Lower leg skin (tissue), 3 donors: ENCODE results near the gene RASSF10.

Experiments used
- POLR2A ChIP-seq, 2 donors: fragments of 450-650 bp; IDR thresholded peaks; one replicate each; pipeline ENCODE4 v1.6.1; 2016 to 2017; ENCODE audit warnings: antibody characterized with exemption in 2 of 2, mild to moderate bottlenecking in 1 of 2, moderate library complexity in 1 of 2
- TF ChIP-seq, protein P1 (sequence below), 3 donors: fragments of 450-650 bp; IDR thresholded peaks; one replicate each; pipeline ENCODE4 v1.5.1; 2016; ENCODE audit warnings: antibody characterized with exemption in 3 of 3, mild to moderate bottlenecking in 3 of 3, moderate library complexity in 2 of 3

DNA sequence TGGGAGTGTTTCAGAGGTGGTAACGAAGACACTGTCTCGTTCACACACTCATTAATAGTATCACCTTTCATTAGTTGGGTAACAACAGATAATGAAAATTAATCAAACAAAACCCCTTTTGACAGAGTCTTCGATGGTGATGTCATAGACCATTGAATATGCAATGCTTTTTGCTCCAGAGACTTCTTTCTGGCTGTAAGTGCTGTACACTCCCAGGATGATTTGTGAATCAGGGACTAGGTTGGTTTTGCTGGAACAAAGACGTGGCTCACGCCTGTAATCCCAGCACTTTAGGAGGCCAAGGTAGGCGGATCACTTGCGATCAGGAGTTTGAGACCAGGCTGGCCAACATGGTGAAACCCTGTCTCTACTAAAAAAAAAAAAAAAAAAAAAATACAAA is 9.5 kb upstream of the RASSF10 start:
- TF ChIP-seq, protein P1, sequence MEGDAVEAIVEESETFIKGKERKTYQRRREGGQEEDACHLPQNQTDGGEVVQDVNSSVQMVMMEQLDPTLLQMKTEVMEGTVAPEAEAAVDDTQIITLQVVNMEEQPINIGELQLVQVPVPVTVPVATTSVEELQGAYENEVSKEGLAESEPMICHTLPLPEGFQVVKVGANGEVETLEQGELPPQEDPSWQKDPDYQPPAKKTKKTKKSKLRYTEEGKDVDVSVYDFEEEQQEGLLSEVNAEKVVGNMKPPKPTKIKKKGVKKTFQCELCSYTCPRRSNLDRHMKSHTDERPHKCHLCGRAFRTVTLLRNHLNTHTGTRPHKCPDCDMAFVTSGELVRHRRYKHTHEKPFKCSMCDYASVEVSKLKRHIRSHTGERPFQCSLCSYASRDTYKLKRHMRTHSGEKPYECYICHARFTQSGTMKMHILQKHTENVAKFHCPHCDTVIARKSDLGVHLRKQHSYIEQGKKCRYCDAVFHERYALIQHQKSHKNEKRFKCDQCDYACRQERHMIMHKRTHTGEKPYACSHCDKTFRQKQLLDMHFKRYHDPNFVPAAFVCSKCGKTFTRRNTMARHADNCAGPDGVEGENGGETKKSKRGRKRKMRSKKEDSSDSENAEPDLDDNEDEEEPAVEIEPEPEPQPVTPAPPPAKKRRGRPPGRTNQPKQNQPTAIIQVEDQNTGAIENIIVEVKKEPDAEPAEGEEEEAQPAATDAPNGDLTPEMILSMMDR (IDR thresholded peaks at IDR 0.05) = no peak
- TF ChIP-seq POLR2A (IDR thresholded peaks at IDR 0.05) = no peak
